HG03039 (cell line): ENCODE data around the gene NACA.

Source experiments
- ATAC-seq: cut with Tn5 transposase; IDR thresholded peaks from one replicate; pipeline ENCODE4 v1.9.1; 2021; ENCODE audit warnings: mild to moderate bottlenecking, moderate library complexity; ENCODE audit not compliant: unreplicated experiment

NACA gene

DNA sequence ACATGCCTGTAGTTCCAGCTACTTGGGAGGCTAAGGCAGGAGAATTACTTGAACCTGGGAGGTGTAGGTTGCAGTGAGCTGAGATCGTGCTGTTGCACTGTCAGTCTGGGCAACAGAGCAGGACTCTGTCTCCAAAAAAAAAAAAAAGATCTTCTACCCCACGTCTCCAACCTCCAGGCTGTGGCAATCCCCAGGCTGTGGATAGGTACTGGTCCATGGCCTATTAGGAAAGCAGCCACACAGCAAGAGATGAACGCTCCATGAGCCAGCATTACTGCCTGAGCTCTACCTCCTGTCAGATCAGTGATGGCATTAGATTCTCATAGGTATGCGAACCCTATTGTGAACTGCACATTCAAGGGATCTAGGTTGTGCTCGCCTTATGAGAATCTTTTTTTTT lies 30.9 kb downstream of the NACA start:
- no peak for ATAC-seq

DNA sequence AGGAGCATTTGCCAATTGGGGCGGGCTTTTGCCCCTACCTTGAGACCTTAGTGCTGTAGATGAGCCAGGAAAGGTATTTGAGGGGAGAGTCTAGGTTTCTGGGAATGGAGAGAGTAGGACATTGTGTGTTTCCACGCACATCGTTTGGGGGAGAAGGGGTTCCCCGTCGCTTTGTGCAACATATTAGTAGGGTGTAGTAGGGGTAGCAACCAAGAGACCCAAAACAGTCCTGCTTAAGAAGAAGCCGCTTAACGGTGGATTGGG lies 36.3 kb downstream of the NACA start:
- ATAC-seq: no peak

DNA sequence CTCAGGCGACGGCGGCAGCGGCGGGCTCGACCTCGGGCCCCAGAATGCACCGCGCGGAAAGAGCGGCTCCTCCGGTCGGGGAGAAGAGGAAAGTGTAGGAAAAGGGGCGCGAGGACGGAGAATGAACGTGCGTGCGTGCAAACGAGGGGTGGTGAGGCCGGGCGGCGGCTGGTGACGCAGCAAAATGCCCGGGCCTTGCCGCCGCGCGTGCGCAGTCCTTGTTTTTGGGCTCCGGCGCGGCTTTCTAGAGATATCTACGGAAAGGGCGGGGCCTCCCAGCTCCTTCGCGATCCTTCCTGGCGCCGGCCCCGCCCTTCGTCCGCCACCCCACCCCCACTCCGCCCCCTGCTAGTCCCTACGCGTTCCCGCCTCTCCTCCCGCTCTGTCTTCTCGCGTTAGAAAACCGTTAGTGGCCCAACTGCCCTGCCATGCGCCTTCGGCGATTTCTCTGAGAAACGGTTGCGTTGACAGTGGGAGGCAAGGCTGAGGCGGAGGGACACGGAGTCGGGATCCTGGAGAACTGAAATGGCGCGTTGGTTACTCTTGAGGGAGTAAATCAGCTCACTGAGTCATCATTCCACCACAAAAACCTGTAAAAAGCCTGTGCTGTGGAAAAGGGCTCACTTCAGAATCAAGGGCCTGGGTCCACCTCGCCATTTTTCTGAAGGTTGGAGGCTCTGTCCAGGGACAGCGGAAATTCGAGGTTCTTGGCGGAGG lies 36.8 kb downstream of the NACA start, which contains the start of gene PTGES3:
PTGES3 (minus strand) TSS at position 156 of the 717 bp plus-strand sequence. CDS start 285 bp downstream, outside the sequence.
- peak; percentile 68 for ATAC-seq

DNA sequence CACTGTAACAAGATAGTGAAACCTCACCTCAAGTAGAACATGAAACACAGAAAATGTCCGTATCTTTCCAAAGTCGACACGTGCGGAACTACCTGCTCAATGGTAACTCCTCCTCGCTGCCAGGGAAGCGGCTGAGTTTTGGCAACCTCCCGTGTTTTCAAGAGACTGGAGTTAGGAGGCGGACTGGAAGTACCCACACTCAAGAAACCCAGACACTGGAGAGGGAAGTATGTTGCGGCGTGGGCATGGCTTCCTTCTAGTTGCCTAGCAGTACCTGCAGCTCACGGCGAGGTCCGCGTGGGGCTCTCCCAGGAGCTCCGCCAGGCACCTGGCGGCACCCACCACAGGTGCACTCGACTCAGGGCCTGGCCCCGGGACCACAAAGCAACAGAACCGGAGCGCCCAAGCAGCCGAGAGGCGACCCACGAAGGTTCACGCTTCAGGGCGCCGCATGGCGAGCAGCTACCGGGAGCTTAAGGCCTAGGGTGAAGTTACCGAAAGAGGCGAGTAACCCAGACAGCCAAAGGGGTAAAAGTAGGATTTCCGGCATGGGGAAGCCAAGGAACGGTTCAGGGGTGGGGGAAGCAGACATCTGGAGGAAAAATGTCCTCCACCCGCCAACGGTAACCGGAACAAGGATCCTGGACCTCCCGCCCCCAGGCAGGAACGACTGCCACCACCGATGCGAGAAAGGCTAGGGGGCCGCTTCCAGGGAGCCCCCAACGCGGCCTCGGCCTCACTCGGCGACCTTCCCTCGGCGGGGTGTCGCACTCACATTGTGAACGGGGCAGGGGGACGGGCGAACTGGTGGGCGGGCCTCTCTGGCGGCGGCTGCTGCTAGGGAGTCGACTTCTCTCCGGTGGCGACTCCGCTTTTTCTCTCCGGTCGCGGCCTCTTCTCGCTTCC lies 37.6 kb downstream of the NACA start:
- peak; percentile 8 for ATAC-seq

DNA sequence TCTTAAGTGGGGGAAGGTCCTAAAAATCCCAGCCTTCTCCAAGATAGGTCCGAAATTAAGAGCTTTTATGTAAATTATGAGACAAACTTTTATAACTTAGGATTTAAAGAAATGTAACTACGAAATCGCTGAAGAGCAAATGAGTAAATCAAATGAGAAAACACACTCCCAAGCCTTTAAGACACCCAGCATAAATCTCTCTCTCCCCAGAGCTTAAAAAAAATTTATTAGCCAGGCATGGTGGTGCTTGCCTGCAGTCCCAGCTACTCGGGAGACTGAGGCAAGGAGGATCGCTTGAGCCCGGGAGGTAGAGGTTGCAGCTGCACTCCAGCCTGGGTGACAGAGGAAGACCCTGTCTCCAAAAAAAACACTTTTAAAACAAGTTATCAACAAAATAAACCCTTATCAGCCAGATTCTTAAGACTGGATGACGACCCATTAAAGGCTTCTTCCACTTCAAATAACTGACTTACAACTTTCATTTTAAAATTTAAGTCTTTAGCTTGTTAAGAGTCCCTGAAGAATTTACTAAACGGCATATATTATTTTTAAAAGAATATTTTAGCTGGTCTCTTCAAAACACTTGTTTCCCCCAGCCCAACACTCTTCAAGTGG lies 40.2 kb downstream of the NACA start:
- no peak for ATAC-seq

DNA sequence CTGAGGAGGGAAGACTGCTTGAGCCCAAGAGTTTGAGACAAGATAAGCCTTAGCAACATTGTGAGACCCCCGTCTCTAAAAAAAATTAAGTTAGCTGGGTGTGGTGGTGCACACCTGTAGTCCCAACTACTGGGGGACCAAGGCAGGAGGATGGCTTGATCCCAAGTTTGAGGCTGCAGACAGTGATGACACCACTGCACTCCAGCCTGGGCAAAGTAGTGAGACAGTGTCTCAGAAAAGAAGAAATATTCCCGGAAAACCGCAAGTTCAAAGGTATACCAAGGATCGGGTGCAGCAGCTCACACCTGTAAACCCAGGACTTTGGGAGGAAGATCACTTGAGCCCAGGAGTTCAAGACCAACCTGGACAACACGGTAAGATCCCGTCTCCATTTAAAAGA lies 42.8 kb downstream of the NACA start:
- no peak for ATAC-seq

DNA sequence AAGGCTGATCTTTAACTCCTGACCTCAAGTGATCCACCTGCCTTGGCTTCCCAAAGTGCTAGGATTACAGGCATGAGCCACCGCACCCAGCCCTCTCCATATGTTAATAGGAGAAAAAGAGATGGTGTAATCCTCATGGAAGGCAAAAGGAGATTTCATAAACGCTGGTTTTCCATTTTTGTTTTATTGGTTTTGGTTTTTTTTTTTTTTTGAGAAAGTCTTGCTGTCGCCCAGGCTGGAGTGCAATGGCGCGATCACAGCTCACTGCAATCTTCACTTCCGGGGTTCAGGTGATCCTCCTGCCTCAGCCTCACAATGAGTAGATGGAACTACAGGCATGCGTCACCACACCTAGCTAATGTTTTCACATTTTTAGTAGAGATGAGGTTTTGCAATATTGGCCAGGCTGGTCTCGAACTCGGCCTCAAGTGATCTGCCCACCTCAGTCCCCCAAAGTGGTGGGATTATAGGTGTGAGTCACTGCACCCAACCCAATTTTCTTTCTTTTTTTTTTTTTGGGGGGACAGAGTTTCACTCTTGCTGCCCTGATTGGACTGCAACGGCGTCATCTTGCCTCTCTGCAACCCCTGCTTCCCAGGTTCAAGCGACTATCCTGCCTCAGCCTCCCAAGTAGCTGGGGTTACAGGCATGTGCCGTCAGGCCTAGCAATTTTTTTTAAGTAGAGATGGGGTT lies 45.1 kb downstream of the NACA start:
- ATAC-seq: no peak

DNA sequence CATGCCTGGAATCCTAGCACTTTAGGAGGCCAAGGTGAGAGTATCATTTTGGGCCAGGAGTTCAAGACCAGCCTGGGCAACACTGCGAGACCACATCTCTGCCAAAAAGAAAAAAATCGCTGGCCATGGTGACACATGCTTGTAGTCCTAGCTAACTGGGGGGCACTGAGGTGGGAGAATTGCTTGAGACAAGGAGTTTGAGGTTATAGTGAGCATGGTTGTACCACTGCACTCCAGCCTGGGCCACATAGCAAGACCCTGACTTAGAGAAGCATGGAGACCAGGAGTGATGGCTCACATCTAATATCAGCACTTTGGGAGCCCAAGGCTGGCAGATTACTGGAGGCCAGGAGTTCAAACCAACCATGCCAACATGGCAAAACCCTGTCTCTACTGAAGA lies 46.2 kb downstream of the NACA start:
- ATAC-seq: no peak

DNA sequence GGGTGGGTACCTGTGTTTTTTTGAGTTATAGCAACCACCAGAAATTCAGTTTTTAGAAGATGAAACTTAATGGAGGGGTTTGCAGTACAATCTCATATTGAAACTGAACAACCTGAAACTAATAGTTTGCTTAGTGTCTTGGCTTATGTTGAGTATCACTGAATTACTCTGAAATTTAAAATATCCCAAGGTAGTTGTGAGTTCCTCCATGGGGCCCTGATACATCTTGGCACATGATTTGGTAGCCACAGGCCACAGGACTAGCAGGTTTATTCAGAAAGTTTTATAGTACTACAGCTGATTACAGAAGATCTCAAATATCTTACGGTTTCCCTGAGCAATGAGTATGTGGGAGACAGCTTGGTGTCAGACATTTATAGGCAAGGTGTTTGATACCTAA lies 47.4 kb downstream of the NACA start:
- no peak for ATAC-seq

DNA sequence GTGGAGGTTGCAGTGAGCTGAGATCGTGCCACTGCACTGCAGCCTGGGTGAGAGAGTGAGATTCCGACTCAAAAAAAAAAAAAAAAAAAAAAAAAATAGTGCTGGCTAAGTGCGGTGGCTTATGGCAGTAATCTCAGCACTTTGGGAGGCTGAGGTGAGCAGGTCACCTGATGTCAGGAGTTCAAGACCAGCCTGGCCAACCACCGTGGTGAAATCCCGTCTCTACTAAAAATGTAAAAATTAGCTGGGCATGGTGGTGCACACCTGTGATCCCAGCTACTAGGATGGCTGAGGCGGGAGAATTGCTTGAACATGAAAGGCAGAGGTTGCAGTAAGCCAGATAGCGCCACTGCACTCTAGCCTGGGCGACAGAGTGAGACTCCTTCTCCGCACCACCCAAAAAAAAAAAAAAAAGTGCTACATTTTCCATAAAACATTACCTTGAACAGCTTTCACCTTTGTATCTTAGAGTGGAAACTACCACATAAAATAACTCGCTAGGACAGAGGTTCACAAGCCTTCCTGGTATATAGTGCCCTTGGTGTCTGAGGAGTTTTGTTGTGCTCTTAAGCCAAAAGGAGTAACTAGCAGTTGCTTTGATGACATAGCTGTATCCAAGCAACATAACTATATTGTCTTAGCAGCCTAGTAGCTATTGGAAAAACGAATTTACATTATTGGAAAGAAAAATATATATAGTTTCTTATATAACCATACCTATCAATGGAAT lies 48.1 kb downstream of the NACA start:
- ATAC-seq: no peak

DNA sequence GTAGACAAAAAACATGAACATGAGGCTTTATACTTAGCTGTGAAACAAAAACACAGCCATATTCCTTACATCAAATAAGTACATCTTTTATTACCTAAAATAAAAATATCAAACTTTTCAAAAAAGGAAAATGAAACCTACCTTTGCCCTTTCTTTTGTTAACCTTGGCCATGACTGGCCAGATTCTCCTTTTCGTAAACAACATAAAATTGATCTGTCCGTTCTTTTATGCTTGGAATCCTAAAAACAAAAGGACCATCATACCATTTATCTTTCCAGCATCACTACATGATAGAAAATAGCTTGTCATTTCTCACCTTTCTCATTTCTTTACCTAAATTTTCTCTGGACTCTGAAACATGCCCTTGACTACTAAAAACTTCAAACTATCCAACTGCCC lies 53.5 kb downstream of the NACA start:
- no peak for ATAC-seq

DNA sequence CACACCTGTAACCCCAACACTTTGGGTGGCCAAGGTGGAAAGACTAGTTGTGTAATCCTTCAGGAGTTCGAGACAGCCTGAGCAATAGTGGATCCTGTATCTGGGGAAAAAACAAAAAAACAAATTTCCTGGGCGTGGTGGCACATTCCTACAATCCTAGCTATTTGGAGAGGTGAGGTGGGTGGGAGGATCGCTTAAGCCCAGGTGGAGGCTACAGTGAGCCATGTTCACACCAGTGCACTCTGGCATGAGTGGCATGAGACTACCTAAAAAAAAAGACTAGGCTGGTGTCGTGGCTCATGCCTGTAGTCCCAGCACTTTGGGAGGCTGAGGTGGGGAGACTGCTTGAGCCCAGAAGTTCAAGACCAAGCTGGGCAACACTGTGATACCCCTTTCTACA lies 54.3 kb downstream of the NACA start:
- no peak for ATAC-seq

DNA sequence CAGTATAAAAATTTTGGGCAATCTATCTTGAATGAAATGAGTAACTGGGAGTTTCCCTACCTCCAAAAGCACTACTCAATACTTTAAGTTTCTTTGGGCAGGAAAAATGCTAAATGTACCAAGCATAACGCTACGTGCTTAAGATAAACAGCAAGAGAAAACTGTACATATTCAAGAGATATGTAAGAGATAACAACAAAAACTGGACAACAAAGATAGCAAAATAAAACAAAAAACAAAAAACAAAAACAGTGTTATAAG lies 57.0 kb downstream of the NACA start:
- ATAC-seq: no peak
